HepG2 (cell line): ENCODE data around the gene TSGA10IP. TPM values are rescaled to one million over a fixed set of nuclear protein-coding genes. Genes with fewer than 3 reads are reported as not detected.
A peak's percentile ranks its signal among the peaks of the same experiment; 100 is the strongest.

ENCODE experiments used
- ETV5 ChIP-seq: IDR thresholded peaks from 2 replicates; pipeline ENCODE4 v1.6.1; 2018; ENCODE audit warnings: missing biosample characterization, missing genetic modification reagents, inconsistent platforms, borderline replicate concordance
- GATA4 ChIP-seq: sonication (generic); IDR thresholded peaks from 2 replicates; pipeline ENCODE4 v1.6.1; 2016; ENCODE audit warnings: antibody characterized with exemption, low read depth, borderline replicate concordance
- GATAD2A ChIP-seq: IDR thresholded peaks from 2 replicates; pipeline ENCODE4 v1.6.1; 2016
- LCORL ChIP-seq, 2 experiments: fragments of 450-650 bp in 1 of 2; sonication (generic) in 1 of 2; formaldehyde crosslinking in 1 of 2; IDR thresholded peaks; 2 replicates each; pipeline versions ENCODE4 v1.5.0 to v1.6.1; 2017 to 2020; ENCODE audit warnings: antibody characterized with exemption in 1 of 2, missing genetic modification reagents in 1 of 2
- SALL1 ChIP-seq: sonication (generic); formaldehyde crosslinking; IDR thresholded peaks from 2 replicates; pipeline ENCODE4 v1.8.0; 2022; ENCODE audit warnings: mild to moderate bottlenecking, missing genetic modification reagents
- ZMYM3 ChIP-seq: sonication (generic); formaldehyde crosslinking; IDR thresholded peaks from 2 replicates; pipeline ENCODE4 v1.5.1; 2020; ENCODE audit warnings: mild to moderate bottlenecking, missing genetic modification reagents
- ZNF282 ChIP-seq: fragments of 450-650 bp; IDR thresholded peaks from 2 replicates; pipeline ENCODE4 v1.6.1; 2018; ENCODE audit not compliant: partially characterized antibody
- ZNF724P ChIP-seq: sonication (generic); formaldehyde crosslinking; IDR thresholded peaks from 2 replicates; pipeline ENCODE4 v1.8.0; 2022; ENCODE audit warnings: missing genetic modification reagents, borderline replicate concordance
- ZSCAN22 ChIP-seq: sonication (generic); formaldehyde crosslinking; IDR thresholded peaks from 2 replicates; pipeline ENCODE4 v1.4.0; 2020; ENCODE audit warnings: mild to moderate bottlenecking, missing genetic modification reagents
- polyA plus RNA-seq, 8 experiments: library from polyadenylated mRNA; depleted of rRNA in 3 of 8; stranded (reverse) in 7 of 8; unstranded in 1 of 8; fragments of >200 nt; fragmentation: Illumina TruSeq in 4 of 8; extraction: Trizol in 4 of 8; gene quantifications; 2 replicates each; pipeline versions ENCODE4 v1.2.1 to v1.2.3, GENCODE V29; 2011 to 2016; ENCODE audit warnings: low read depth in 4 of 8, missing spikeins in 1 of 8, mixed read lengths in 1 of 8; ENCODE audit not compliant: insufficient read depth in 1 of 8
- total RNA-seq, 5 experiments: library from RNA; depleted of rRNA; stranded (reverse); fragments of >200 nt; fragmentation: Illumina TruSeq; extraction: Trizol; gene quantifications; 2 replicates each; pipeline ENCODE4 v1.2.3, GENCODE V29; 2016; ENCODE audit warnings: low read depth in 1 of 5
- TF ChIP-seq, protein P1 (sequence below): sonication (generic); formaldehyde crosslinking; conservative IDR thresholded peaks from 2 replicates; pipeline ENCODE4 v1.4.0; 2020; ENCODE audit warnings: mild to moderate bottlenecking, missing genetic modification reagents, moderate library complexity
- TF ChIP-seq, protein P2 (sequence below): sonication (generic); formaldehyde crosslinking; IDR thresholded peaks from 2 replicates; pipeline ENCODE4 v1.5.0; 2020; ENCODE audit warnings: missing genetic modification reagents, mild to moderate bottlenecking, borderline replicate concordance
- TF ChIP-seq, protein P3 (sequence below): sonication (generic); formaldehyde crosslinking; IDR thresholded peaks from 2 replicates; pipeline ENCODE4 v1.5.0; 2020; ENCODE audit warnings: mild to moderate bottlenecking, missing genetic modification reagents
- TF ChIP-seq, protein P4 (sequence below): IDR thresholded peaks from 2 replicates; pipeline ENCODE4 v1.6.1; 2016; ENCODE audit warnings: low read depth, borderline replicate concordance
- TF ChIP-seq, protein P5 (sequence below): sonication (generic); formaldehyde crosslinking; IDR thresholded peaks from 2 replicates; pipeline ENCODE4 v1.5.1; 2020; ENCODE audit warnings: missing genetic modification reagents, mild to moderate bottlenecking, borderline replicate concordance
- TF ChIP-seq, protein P6 (sequence below): sonication (generic); formaldehyde crosslinking; IDR thresholded peaks from 2 replicates; pipeline ENCODE4 v1.4.0; 2020; ENCODE audit warnings: mild to moderate bottlenecking, low read depth, missing genetic modification reagents
- TF ChIP-seq, protein P7 (sequence below): sonication (generic); formaldehyde crosslinking; conservative IDR thresholded peaks from 2 replicates; pipeline ENCODE4 v1.5.0; 2020; ENCODE audit warnings: missing genetic modification reagents

Gene TSGA10IP
- total and polyA plus RNA-seq, 2 of the 13 experiments (the other 11 are each of a cell fraction or from before 2014, with no cell fraction given), result not detected

DNA sequence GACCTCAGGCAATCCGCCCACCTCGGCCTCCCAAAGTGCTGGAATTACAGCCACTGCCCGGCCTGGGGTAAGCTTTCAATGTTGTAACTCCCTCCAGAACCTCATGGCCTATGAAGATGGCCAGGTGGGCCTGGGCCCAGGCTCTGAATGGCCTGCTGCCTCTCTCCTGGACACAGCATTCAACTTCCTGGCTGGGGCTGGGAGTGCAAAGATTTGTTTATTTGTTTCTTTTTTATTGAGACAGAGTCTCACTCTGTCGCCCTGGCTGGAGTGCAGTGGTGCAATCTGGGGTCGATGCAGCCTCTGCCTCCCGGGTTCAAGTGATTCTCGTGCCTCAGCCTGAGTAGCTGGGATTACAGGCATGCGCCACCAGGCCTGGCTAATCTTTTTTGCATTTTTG lies 513 bp upstream of the TSGA10IP start (continued):
- TF ChIP-seq, protein P1, sequence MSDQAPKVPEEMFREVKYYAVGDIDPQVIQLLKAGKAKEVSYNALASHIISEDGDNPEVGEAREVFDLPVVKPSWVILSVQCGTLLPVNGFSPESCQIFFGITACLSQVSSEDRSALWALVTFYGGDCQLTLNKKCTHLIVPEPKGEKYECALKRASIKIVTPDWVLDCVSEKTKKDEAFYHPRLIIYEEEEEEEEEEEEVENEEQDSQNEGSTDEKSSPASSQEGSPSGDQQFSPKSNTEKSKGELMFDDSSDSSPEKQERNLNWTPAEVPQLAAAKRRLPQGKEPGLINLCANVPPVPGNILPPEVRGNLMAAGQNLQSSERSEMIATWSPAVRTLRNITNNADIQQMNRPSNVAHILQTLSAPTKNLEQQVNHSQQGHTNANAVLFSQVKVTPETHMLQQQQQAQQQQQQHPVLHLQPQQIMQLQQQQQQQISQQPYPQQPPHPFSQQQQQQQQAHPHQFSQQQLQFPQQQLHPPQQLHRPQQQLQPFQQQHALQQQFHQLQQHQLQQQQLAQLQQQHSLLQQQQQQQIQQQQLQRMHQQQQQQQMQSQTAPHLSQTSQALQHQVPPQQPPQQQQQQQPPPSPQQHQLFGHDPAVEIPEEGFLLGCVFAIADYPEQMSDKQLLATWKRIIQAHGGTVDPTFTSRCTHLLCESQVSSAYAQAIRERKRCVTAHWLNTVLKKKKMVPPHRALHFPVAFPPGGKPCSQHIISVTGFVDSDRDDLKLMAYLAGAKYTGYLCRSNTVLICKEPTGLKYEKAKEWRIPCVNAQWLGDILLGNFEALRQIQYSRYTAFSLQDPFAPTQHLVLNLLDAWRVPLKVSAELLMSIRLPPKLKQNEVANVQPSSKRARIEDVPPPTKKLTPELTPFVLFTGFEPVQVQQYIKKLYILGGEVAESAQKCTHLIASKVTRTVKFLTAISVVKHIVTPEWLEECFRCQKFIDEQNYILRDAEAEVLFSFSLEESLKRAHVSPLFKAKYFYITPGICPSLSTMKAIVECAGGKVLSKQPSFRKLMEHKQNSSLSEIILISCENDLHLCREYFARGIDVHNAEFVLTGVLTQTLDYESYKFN (CRISPR knock-in tag), result peak; percentile 57; the same call in 1 of the 2 replicates
- TF ChIP-seq, protein P2, sequence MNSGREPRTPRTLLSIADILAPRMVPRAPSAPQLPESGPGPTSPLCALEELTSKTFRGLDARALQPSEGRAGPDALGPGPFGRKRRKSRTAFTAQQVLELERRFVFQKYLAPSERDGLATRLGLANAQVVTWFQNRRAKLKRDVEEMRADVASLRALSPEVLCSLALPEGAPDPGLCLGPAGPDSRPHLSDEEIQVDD, result no peak
- no peak for TF ChIP-seq ZSCAN22
- TF ChIP-seq ZMYM3, result peak; percentile 58; the same call in 1 of the 2 replicates
- TF ChIP-seq, protein P3, sequence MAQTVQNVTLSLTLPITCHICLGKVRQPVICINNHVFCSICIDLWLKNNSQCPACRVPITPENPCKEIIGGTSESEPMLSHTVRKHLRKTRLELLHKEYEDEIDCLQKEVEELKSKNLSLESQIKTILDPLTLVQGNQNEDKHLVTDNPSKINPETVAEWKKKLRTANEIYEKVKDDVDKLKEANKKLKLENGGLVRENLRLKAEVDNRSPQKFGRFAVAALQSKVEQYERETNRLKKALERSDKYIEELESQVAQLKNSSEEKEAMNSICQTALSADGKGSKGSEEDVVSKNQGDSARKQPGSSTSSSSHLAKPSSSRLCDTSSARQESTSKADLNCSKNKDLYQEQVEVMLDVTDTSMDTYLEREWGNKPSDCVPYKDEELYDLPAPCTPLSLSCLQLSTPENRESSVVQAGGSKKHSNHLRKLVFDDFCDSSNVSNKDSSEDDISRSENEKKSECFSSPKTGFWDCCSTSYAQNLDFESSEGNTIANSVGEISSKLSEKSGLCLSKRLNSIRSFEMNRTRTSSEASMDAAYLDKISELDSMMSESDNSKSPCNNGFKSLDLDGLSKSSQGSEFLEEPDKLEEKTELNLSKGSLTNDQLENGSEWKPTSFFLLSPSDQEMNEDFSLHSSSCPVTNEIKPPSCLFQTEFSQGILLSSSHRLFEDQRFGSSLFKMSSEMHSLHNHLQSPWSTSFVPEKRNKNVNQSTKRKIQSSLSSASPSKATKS (CRISPR knock-in tag), result no peak
- TF ChIP-seq GATAD2A (CRISPR knock-in tag), result 0 out of 2 replicates have a peak, but pooled peaks have one; percentile 28
- peak; percentile 66 for TF ChIP-seq SALL1 (CRISPR knock-in tag)
- TF ChIP-seq ZNF724P, result no peak
- TF ChIP-seq, protein P4, sequence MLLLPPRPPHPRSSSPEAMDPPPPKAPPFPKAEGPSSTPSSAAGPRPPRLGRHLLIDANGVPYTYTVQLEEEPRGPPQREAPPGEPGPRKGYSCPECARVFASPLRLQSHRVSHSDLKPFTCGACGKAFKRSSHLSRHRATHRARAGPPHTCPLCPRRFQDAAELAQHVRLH, result no peak
- no peak for TF ChIP-seq ETV5 (CRISPR knock-in tag)
- no peak for TF ChIP-seq ZNF282
- TF ChIP-seq GATA4, result no peak
- TF ChIP-seq, protein P5, sequence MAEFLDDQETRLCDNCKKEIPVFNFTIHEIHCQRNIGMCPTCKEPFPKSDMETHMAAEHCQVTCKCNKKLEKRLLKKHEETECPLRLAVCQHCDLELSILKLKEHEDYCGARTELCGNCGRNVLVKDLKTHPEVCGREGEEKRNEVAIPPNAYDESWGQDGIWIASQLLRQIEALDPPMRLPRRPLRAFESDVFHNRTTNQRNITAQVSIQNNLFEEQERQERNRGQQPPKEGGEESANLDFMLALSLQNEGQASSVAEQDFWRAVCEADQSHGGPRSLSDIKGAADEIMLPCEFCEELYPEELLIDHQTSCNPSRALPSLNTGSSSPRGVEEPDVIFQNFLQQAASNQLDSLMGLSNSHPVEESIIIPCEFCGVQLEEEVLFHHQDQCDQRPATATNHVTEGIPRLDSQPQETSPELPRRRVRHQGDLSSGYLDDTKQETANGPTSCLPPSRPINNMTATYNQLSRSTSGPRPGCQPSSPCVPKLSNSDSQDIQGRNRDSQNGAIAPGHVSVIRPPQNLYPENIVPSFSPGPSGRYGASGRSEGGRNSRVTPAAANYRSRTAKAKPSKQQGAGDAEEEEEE (CRISPR knock-in tag), result no peak
- TF ChIP-seq, protein P6, sequence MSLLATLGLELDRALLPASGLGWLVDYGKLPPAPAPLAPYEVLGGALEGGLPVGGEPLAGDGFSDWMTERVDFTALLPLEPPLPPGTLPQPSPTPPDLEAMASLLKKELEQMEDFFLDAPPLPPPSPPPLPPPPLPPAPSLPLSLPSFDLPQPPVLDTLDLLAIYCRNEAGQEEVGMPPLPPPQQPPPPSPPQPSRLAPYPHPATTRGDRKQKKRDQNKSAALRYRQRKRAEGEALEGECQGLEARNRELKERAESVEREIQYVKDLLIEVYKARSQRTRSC (CRISPR knock-in tag), result no peak
- no peak for TF ChIP-seq LCORL (IDR thresholded peaks at IDR 0.05)
- TF ChIP-seq LCORL (CRISPR knock-in tag; IDR thresholded peaks at IDR 0.05), result no peak
- TF ChIP-seq, protein P7, sequence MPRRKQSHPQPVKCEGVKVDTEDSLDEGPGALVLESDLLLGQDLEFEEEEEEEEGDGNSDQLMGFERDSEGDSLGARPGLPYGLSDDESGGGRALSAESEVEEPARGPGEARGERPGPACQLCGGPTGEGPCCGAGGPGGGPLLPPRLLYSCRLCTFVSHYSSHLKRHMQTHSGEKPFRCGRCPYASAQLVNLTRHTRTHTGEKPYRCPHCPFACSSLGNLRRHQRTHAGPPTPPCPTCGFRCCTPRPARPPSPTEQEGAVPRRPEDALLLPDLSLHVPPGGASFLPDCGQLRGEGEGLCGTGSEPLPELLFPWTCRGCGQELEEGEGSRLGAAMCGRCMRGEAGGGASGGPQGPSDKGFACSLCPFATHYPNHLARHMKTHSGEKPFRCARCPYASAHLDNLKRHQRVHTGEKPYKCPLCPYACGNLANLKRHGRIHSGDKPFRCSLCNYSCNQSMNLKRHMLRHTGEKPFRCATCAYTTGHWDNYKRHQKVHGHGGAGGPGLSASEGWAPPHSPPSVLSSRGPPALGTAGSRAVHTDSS, result no peak
